K562 (cell line): ENCODE data around the gene FRMD7. TPM values are rescaled to one million over a fixed set of nuclear protein-coding genes. Genes with fewer than 3 reads are reported as not detected.

ENCODE experiments used
- ATAC-seq: fragments of 200-7000 bp; cut with Tn5 transposase; 3 replicates; pipeline ENCODE4 v1.9.1; 2020; ENCODE audit warnings: moderate library complexity
- BruUV-seq: library from RNA; stranded (reverse); fragments of 400-500 nt; replicated peaks from 2 replicates; lab custom pipeline; 2021; lab: Mats Ljungman, UMichigan
- CTCF ChIA-PET: fragments of 300-600 bp; formaldehyde crosslinking; extraction: SDS; loops from one replicate; lab custom pipeline; 2021; ENCODE audit warnings: low intra/inter-chr PET ratio; lab: Yijun Ruan, JAX
- POLR2A ChIA-PET: fragments of 300-600, 350-650 bp; sonication (Branson Sonifier 250); formaldehyde crosslinking; extraction: SDS; loops from one replicate; lab custom pipeline; 2021; ENCODE audit warnings: antibody characterized with exemption, inconsistent platforms; lab: Yijun Ruan, JAX
- DNase-seq, 4 experiments: peaks; one replicate each; pipeline versions ENCODE4 v3.0.0 to v3.0.0-alpha.2; 2011 to 2018; ENCODE audit warnings: low spot score in 3 of 4, mixed read lengths in 3 of 4; ENCODE audit errors: extremely low read depth in 1 of 4
- FAIRE-seq: peaks from 2 replicates; lab custom pipeline; 2011; peaks lifted over from hg19 to GRCh38; lab: Jason Lieb, UNC
- H2AFZ ChIP-seq: 2 replicates; pipeline ENCODE4 v1.6.0; 2011; ENCODE audit warnings: low read depth, low read length, control low read depth, inconsistent platforms
- H3K27ac ChIP-seq: fragments of 200-600 bp; 3 replicates; pipeline ENCODE4 v1.8.0; 2011; ENCODE audit warnings: low read depth, mild to moderate bottlenecking, control low read depth, inconsistent platforms, low read length, moderate library complexity, mixed read lengths; ENCODE audit errors: extremely low read depth
- H3K27me3 ChIP-seq, 2 experiments: fragments of 300-600 bp in 1 of 2; 2 replicates in 1 of 2; 3 replicates in 1 of 2; pipeline versions ENCODE4 v1.6.0 to v1.8.0; 2011; ENCODE audit warnings: inconsistent platforms in 2 of 2, low read length in 2 of 2, mild to moderate bottlenecking in 1 of 2, mixed read lengths in 1 of 2, moderate library complexity in 1 of 2; ENCODE audit not compliant: control insufficient read depth in 2 of 2, insufficient read depth in 2 of 2
- H3K36me3 ChIP-seq: fragments of 300-600 bp; 3 replicates; pipeline ENCODE4 v1.8.0; 2011; ENCODE audit warnings: mild to moderate bottlenecking, low read length, inconsistent platforms; ENCODE audit not compliant: control insufficient read depth, insufficient read depth
- H3K4me1 ChIP-seq, 2 experiments: fragments of 200-600 bp in 1 of 2; replicated peaks in 1 of 2; 2 replicates in 1 of 2; 3 replicates in 1 of 2; pipeline versions ENCODE4 v1.5.1 to v1.8.0; 2011; ENCODE audit warnings: inconsistent platforms in 2 of 2, low read length in 2 of 2, mild to moderate bottlenecking in 1 of 2, mixed read lengths in 1 of 2, moderate library complexity in 1 of 2; ENCODE audit not compliant: control insufficient read depth in 2 of 2, insufficient read depth in 2 of 2
- H3K4me2 ChIP-seq: 2 replicates; pipeline ENCODE4 v1.6.1; 2011; ENCODE audit warnings: low read length, control low read depth, inconsistent platforms, mixed read lengths; ENCODE audit not compliant: insufficient read depth
- H3K4me3 ChIP-seq: fragments of 200-600 bp; sonication (generic), shearing (Covaris generic); 2 replicates; pipeline ENCODE4 v1.5.1; 2016; ENCODE audit warnings: control low read depth, inconsistent platforms
- H3K79me2 ChIP-seq: fragments of 200-600 bp; 3 replicates; pipeline ENCODE4 v1.8.0; 2011; ENCODE audit warnings: low read length, inconsistent platforms; ENCODE audit not compliant: control insufficient read depth, insufficient read depth
- H3K9ac ChIP-seq, 2 experiments: 2 replicates each; pipeline versions ENCODE4 v1.6.0 to v1.6.1; 2011; ENCODE audit warnings: low read depth in 2 of 2, low read length in 2 of 2, control low read depth in 1 of 2, inconsistent platforms in 1 of 2, mild to moderate bottlenecking in 1 of 2, mixed read lengths in 1 of 2; ENCODE audit not compliant: insufficient read depth in 1 of 2
- H3K9me1 ChIP-seq: one replicate; pipeline ENCODE4 v1.6.0; 2011; ENCODE audit warnings: inconsistent platforms, mild to moderate bottlenecking, low read length, moderate library complexity; ENCODE audit not compliant: control insufficient read depth, insufficient read depth
- H3K9me3 ChIP-seq: replicated peaks from 2 replicates; pipeline ENCODE4 v1.5.1; 2011; ENCODE audit warnings: low read depth, low read length, inconsistent platforms; ENCODE audit not compliant: control insufficient read depth, insufficient read depth
- H4K20me1 ChIP-seq: replicated peaks from 2 replicates; pipeline ENCODE4 v1.6.1; 2011; ENCODE audit warnings: low read length, inconsistent platforms, mixed read lengths; ENCODE audit not compliant: control insufficient read depth, insufficient read depth
- C11orf30 ChIP-seq: fragments of 450-650 bp; IDR thresholded peaks from 2 replicates; pipeline ENCODE4 v1.6.1; 2016; ENCODE audit warnings: low read depth, mild to moderate bottlenecking
- CBX1 ChIP-seq: sonication (generic); IDR thresholded peaks from 2 replicates; pipeline ENCODE4 v1.6.1; 2016; ENCODE audit warnings: antibody characterized with exemption, low read depth, mild to moderate bottlenecking
- CREB5 ChIP-seq: fragments of 250-450 bp; sonication (Bioruptor Pico); IDR thresholded peaks from 2 replicates; pipeline ENCODE4 v1.5.0; 2020; ENCODE audit warnings: mild to moderate bottlenecking
- CTCF ChIP-seq, 3 experiments: IDR thresholded peaks in 2 of 3; conservative IDR thresholded peaks in 1 of 3; 2 replicates each; pipeline ENCODE4 v1.5.1; 2011 to 2012; ENCODE audit warnings: low read length in 3 of 3, mild to moderate bottlenecking in 3 of 3, control low read depth in 2 of 3, improper control_type of control experiment in 1 of 3, inconsistent platforms in 1 of 3, low read depth in 1 of 3, mixed read lengths in 1 of 3, moderate library complexity in 1 of 3; ENCODE audit not compliant: insufficient read depth in 2 of 3
- GTF2A2 ChIP-seq: IDR thresholded peaks from 2 replicates; pipeline ENCODE4 v1.6.1; 2016; ENCODE audit warnings: mild to moderate bottlenecking, missing genetic modification characterization, missing compliant biosample characterization
- MXI1 ChIP-seq: IDR thresholded peaks from 2 replicates; pipeline ENCODE4 v1.6.1; 2011; ENCODE audit warnings: low read depth, mild to moderate bottlenecking, improper control_type of control experiment, low read length
- NFYB ChIP-seq: IDR thresholded peaks from 2 replicates; pipeline ENCODE4 v1.6.1; 2011; ENCODE audit warnings: mild to moderate bottlenecking, moderate library complexity; ENCODE audit not compliant: insufficient read length; ENCODE audit errors: extremely low read depth
- POLR3A ChIP-seq: IDR thresholded peaks from 2 replicates; pipeline ENCODE4 v1.6.1; 2011; ENCODE audit warnings: borderline replicate concordance, mild to moderate bottlenecking, moderate library complexity; ENCODE audit not compliant: insufficient read length, insufficient read depth; ENCODE audit errors: extremely low read depth
- RBFOX2 ChIP-seq: fragments of 200-400 bp; formaldehyde crosslinking; IDR thresholded peaks from 2 replicates; pipeline ENCODE4 v1.6.1; 2017; ENCODE audit warnings: low read depth, mild to moderate bottlenecking, low read length, moderate library complexity
- RNF2 ChIP-seq: sonication (generic); IDR thresholded peaks from 2 replicates; pipeline ENCODE4 v1.6.1; 2016
- SIN3A ChIP-seq, 2 experiments: fragments of 150-350 bp in 1 of 2; IDR thresholded peaks; 2 replicates each; pipeline ENCODE4 v1.6.1; 2011 to 2016; ENCODE audit warnings: borderline replicate concordance in 2 of 2, low read depth in 2 of 2, low read length in 2 of 2, mild to moderate bottlenecking in 2 of 2, moderate library complexity in 2 of 2; ENCODE audit not compliant: control insufficient read depth in 1 of 2
- YY1 ChIP-seq, 3 experiments: IDR thresholded peaks; 2 replicates each; pipeline ENCODE4 v1.6.1; 2011; ENCODE audit warnings: low read length in 2 of 3, mild to moderate bottlenecking in 2 of 3, moderate library complexity in 2 of 3, borderline replicate concordance in 1 of 3, control low read depth in 1 of 3, low read depth in 1 of 3; ENCODE audit not compliant: insufficient read depth in 3 of 3, insufficient replicate concordance in 2 of 3, control insufficient read depth in 1 of 3, insufficient read length in 1 of 3; ENCODE audit errors: extremely low read depth in 1 of 3
- ZBTB43 ChIP-seq: sonication (generic); formaldehyde crosslinking; IDR thresholded peaks from 2 replicates; pipeline ENCODE4 v1.8.0; 2023; ENCODE audit warnings: mild to moderate bottlenecking, missing genetic modification reagents
- ZKSCAN1 ChIP-seq: fragments of 150-350 bp; IDR thresholded peaks from 2 replicates; pipeline ENCODE4 v1.6.1; 2016; ENCODE audit warnings: low read depth, low read length
- ZNF316 ChIP-seq: fragments of 450-650 bp; IDR thresholded peaks from 2 replicates; pipeline ENCODE4 v1.6.1; 2016
- ZSCAN29 ChIP-seq: fragments of 450-650 bp; IDR thresholded peaks from 2 replicates; pipeline ENCODE4 v1.6.1; 2017
- WGBS: fragments of 100-300 bp; shearing (Covaris generic); methylation state at CpG from one replicate; pipeline ENCODE4 v1.1.6; 2016; ENCODE audit warnings: low coverage, mixed read lengths; ENCODE audit not compliant: insufficient coverage; ENCODE audit errors: missing lambda C conversion rate; 5-methylcytosine and 5-hydroxymethylcytosine counted together
- in situ Hi-C: fragments of 300-500 bp; cut with MboI; formaldehyde crosslinking; loops from 4 replicates; pipeline ENCODE4 v1.15.0; 2018; ENCODE audit warnings: inconsistent platforms, mixed read lengths
- intact Hi-C: fragments of 100-400 bp; cut with micrococcal nuclease; formaldehyde crosslinking; loops from 2 replicates; pipeline ENCODE4 v1.14.2; 2022
- polyA plus RNA-seq, 8 experiments: library from polyadenylated mRNA; depleted of rRNA in 4 of 8; stranded (reverse) in 5 of 8; unstranded in 3 of 8; fragments of >200 nt; fragmentation: Nextera tagmentation in 2 of 8; fragmentation: Illumina TruSeq in 1 of 8; extraction: Ambion mirVana in 2 of 8; extraction: Trizol in 1 of 8; gene quantifications; 2 replicates each; pipeline versions ENCODE4 v1.2.1 to v1.2.3, GENCODE V29; 2011 to 2014; ENCODE audit warnings: inconsistent platforms in 1 of 8, missing spikeins in 1 of 8
- total RNA-seq, 7 experiments: library from RNA; depleted of rRNA in 6 of 7; stranded (reverse); fragments of >200 nt in 6 of 7; fragmentation: Illumina TruSeq in 2 of 7; extraction: Trizol in 2 of 7; gene quantifications; 2 replicates each; pipeline versions ENCODE4 v1.2.1 to v1.2.3, GENCODE V29; 2011 to 2021; ENCODE audit warnings: low replicate concordance in 1 of 7
- TF ChIP-seq, protein P1 (sequence below): fragments of 450-650 bp; formaldehyde crosslinking; IDR thresholded peaks from 2 replicates; pipeline ENCODE4 v1.4.0; 2022; ENCODE audit warnings: missing genetic modification characterization

Gene FRMD7
- total and polyA plus RNA-seq, 9 of the 15 experiments (the other 6 are each of a cell fraction or from before 2014, with no cell fraction given), result 0.06 to 0.09 TPM; not detected in 7

- intact Hi-C loops, result no loop called here
- no peak overlapping the region for H3K9ac ChIP-seq
- no peaks in the 10 kb centered on the region for H3K9me3 ChIP-seq
- H3K27me3 ChIP-seq, result peaks cover 0 to 3% of the 10 kb centered on the region in 2 experiments; a peak in 1 of 5 replicates
- FAIRE-seq (peak; percentile 19), DNase-seq (peak in 2 of 4 experiments; percentile 3 to 6), ATAC-seq (peak; percentile 60)
- H4K20me1 ChIP-seq, result no peaks in the 10 kb centered on the region
- no peaks in the 10 kb centered on the region for H3K4me1 ChIP-seq
- in situ Hi-C loops, result no loop called here
- no peak overlapping the region for H3K4me3 ChIP-seq
- H3K27ac ChIP-seq, result no peak overlapping the region
- H3K79me2 ChIP-seq, result no peaks in the 10 kb centered on the region
- no peaks in the 10 kb centered on the region for H3K9me1 ChIP-seq
- H3K4me2 ChIP-seq, result no peak overlapping the region
- no peak overlapping the region for H2AFZ ChIP-seq
- 0% methylated on average over 3 of the region's 3 CpGs for WGBS
- no TSS peak for BruUV-seq
- CTCF ChIA-PET, result interaction anchor here (0.7 kb wide), 1 partner anchor 44 kb away, joined by 4 read pairs; no protein-coding TSS in a partner anchor
- H3K36me3 ChIP-seq, result no peaks in the 10 kb centered on the region
- POLR2A ChIA-PET, result no interaction called here
- TF ChIP-seq ZKSCAN1 (no peak), NFYB (no peak), YY1 (IDR thresholded peaks at IDR 0.05; ENCODE audit: borderline replicate concordance in 1 of 3, control insufficient read depth in 1 of 3, extremely low read depth in 1 of 3, insufficient read depth in 3 of 3, insufficient read length in 1 of 3, insufficient replicate concordance in 2 of 3, low read depth in 1 of 3, low read length in 2 of 3) (no peak), ZSCAN29 (no peak), RBFOX2 (no peak), CTCF (IDR thresholded peaks at IDR 0.05 in 2 of 3, conservative IDR thresholded peaks at IDR 0.05 in 1 of 3; ENCODE audit: insufficient read depth in 2 of 3, low read depth in 1 of 3, low read length in 3 of 3) (peak in 2 of 3 experiments; percentile 21 to 50; a peak in 3 of 6 replicates), RNF2 (no peak), CBX1 (no peak), ZBTB43 (CRISPR knock-in tag) (no peak), CREB5 (CRISPR knock-in tag) (no peak), C11orf30 (peak; percentile 39), ZNF316 (peak; percentile 35; the same call in 1 of the 2 replicates), GTF2A2 (tag) (no peak), POLR3A (no peak), MXI1 (no peak), SIN3A (IDR thresholded peaks at IDR 0.05; ENCODE audit: borderline replicate concordance in 2 of 2, control insufficient read depth in 1 of 2, low read depth in 2 of 2, low read length in 2 of 2) (no peak)
- TF ChIP-seq, protein P1, sequence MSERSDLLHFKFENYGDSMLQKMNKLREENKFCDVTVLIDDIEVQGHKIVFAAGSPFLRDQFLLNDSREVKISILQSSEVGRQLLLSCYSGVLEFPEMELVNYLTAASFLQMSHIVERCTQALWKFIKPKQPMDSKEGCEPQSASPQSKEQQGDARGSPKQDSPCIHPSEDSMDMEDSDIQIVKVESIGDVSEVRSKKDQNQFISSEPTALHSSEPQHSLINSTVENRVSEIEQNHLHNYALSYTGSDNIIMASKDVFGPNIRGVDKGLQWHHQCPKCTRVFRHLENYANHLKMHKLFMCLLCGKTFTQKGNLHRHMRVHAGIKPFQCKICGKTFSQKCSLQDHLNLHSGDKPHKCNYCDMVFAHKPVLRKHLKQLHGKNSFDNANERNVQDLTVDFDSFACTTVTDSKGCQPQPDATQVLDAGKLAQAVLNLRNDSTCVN (CRISPR knock-in tag), result no peak
Observed at GRCh38 chrX:132171478-132171877, 43.7 kb upstream of the FRMD7 start.
